Skeletal muscle tissue (tissue), 4 donors: Measurements from ENCODE around the gene DDX41. TPM values are rescaled to one million over a fixed set of nuclear protein-coding genes. Genes with fewer than 3 reads are reported as not detected.

Experiments
- H3K27ac ChIP-seq: one replicate; pipeline ENCODE4 v1.7.0; 2013; ENCODE audit warnings: mild to moderate bottlenecking, low read depth, low read length, inconsistent platforms
- H3K27me3 ChIP-seq, 3 donors: one replicate each; pipeline ENCODE4 v1.7.0; 2013; ENCODE audit warnings: low read length in 3 of 3; ENCODE audit not compliant: control insufficient read depth in 3 of 3, insufficient read depth in 3 of 3
- H3K36me3 ChIP-seq, 3 donors: one replicate each; pipeline ENCODE4 v1.7.0; 2013; ENCODE audit warnings: low read length in 3 of 3; ENCODE audit not compliant: control insufficient read depth in 3 of 3, insufficient read depth in 3 of 3
- H3K4me1 ChIP-seq, 3 donors: one replicate each; pipeline ENCODE4 v1.7.0; 2013; ENCODE audit warnings: low read length in 3 of 3, mild to moderate bottlenecking in 3 of 3; ENCODE audit not compliant: control insufficient read depth in 3 of 3, insufficient read depth in 3 of 3
- H3K4me3 ChIP-seq, 3 donors: one replicate each; pipeline ENCODE4 v1.7.0; 2013; ENCODE audit warnings: low read length in 3 of 3
- H3K9ac ChIP-seq, 3 donors: one replicate each; pipeline ENCODE4 v1.7.0; 2013; ENCODE audit warnings: low read length in 3 of 3, mild to moderate bottlenecking in 3 of 3, moderate library complexity in 2 of 3, low read depth in 1 of 3
- H3K9me3 ChIP-seq, 3 donors: one replicate each; pipeline ENCODE4 v1.7.0; 2013; ENCODE audit warnings: low read length in 3 of 3; ENCODE audit not compliant: control insufficient read depth in 3 of 3
- total RNA-seq: library from RNA; depleted of rRNA; stranded (reverse); fragments of >200 nt; gene quantifications from one replicate; pipeline ENCODE4 v1.2.3, GENCODE V29; 2014
- donor health status: Osteomylitis.

Gene DDX41
- total RNA-seq, 1 donor from 2014 or later = 33.9 TPM

GRCh38 chr5:177515580-177515979, 1.2 kb downstream of the DDX41 start:
- Histone ChIP-seq H3K4me3 (peak overlapping the region; percentile 95 to 100 (median 99)), H3K36me3 (peaks cover 65 to 69% (median 68%) of the 10 kb centered on the region in 3 donors), H3K4me1 (peaks cover 11 to 47% (median 25%) of the 10 kb centered on the region in 3 donors), H3K9ac (peak overlapping the region in 2 of 3 donors; percentile 94 to 97), H3K27ac (no peak overlapping the region), H3K9me3 (no peaks in the 10 kb centered on the region), H3K27me3 (no peaks in the 10 kb centered on the region)

GRCh38 chr5:177514541-177514940, 2.2 kb downstream of the DDX41 start:
- Histone ChIP-seq H3K9me3 (no peaks in the 10 kb centered on the region), H3K4me1 (peaks cover 16 to 52% (median 27%) of the 10 kb centered on the region in 3 donors), H3K9ac (no peak overlapping the region), H3K27ac (no peak overlapping the region), H3K27me3 (no peaks in the 10 kb centered on the region), H3K4me3 (no peak overlapping the region), H3K36me3 (peaks cover 57 to 63% (median 62%) of the 10 kb centered on the region in 3 donors)

- Histone ChIP-seq H3K27ac (no peak overlapping the region), H3K36me3 (peaks cover 53 to 58% (median 55%) of the 10 kb centered on the region in 3 donors), H3K4me1 (peaks cover 21 to 53% (median 29%) of the 10 kb centered on the region in 3 donors), H3K9ac (no peak overlapping the region), H3K9me3 (no peaks in the 10 kb centered on the region), H3K4me3 (no peak overlapping the region), H3K27me3 (no peaks in the 10 kb centered on the region)
Measured at GRCh38 chr5:177513500-177513899, 3.3 kb downstream of the DDX41 start.

- Histone ChIP-seq H3K4me1 (peaks cover 21 to 53% (median 29%) of the 10 kb centered on the region in 3 donors), H3K27ac (no peak overlapping the region), H3K9ac (no peak overlapping the region), H3K9me3 (no peaks in the 10 kb centered on the region), H3K4me3 (no peak overlapping the region), H3K27me3 (no peaks in the 10 kb centered on the region), H3K36me3 (peaks cover 53 to 58% (median 55%) of the 10 kb centered on the region in 3 donors)
Measured at GRCh38 chr5:177512736-177513380, 3.9 kb downstream of the DDX41 start.

- Histone ChIP-seq H3K27ac (no peak overlapping the region), H3K4me1 (peaks cover 21 to 46% (median 29%) of the 10 kb centered on the region in 3 donors), H3K9ac (no peak overlapping the region), H3K36me3 (peaks cover 53 to 58% (median 55%) of the 10 kb centered on the region in 3 donors), H3K9me3 (no peaks in the 10 kb centered on the region), H3K4me3 (no peak overlapping the region), H3K27me3 (no peaks in the 10 kb centered on the region)
Measured at GRCh38 chr5:177511796-177512675, 4.7 kb downstream of the DDX41 start.

GRCh38 chr5:177511181-177511580, 5.6 kb downstream of the DDX41 start:
- H3K36me3 ChIP-seq = peaks cover 53 to 58% (median 55%) of the 10 kb centered on the region in 3 donors
- H3K27ac ChIP-seq = no peak overlapping the region

GRCh38 chr5:177510567-177511053, 6.2 kb downstream of the DDX41 start:
- no peaks in the 10 kb centered on the region for H3K9me3 ChIP-seq
- peak overlapping the region in 1 of 3 donors; percentile 14 for H3K9ac ChIP-seq
- H3K27me3 ChIP-seq = no peaks in the 10 kb centered on the region
- H3K4me3 ChIP-seq = no peak overlapping the region
- peaks cover 14 to 38% (median 21%) of the 10 kb centered on the region in 3 donors for H3K4me1 ChIP-seq
- H3K36me3 ChIP-seq = peaks cover 51 to 54% (median 52%) of the 10 kb centered on the region in 3 donors
- no peak overlapping the region for H3K27ac ChIP-seq

More at GRCh38 chr5:177511181-177511580, 5.6 kb downstream of the DDX41 start:
- Histone ChIP-seq H3K9me3 (no peaks in the 10 kb centered on the region), H3K4me3 (no peak overlapping the region), H3K4me1 (peaks cover 20 to 44% (median 27%) of the 10 kb centered on the region in 3 donors), H3K9ac (peak overlapping the region in 1 of 3 donors; percentile 14), H3K27me3 (no peaks in the 10 kb centered on the region)

GRCh38 chr5:177509991-177510566, 6.7 kb downstream of the DDX41 start:
- Histone ChIP-seq H3K9me3 (no peaks in the 10 kb centered on the region), H3K27ac (no peak overlapping the region), H3K4me1 (peaks cover 10 to 33% (median 16%) of the 10 kb centered on the region in 3 donors), H3K9ac (peak overlapping the region in 1 of 3 donors; percentile 64), H3K4me3 (peak overlapping the region in 1 of 3 donors; percentile 51), H3K36me3 (peaks cover 45 to 49% (median 47%) of the 10 kb centered on the region in 3 donors), H3K27me3 (no peaks in the 10 kb centered on the region)

- no peaks in the 10 kb centered on the region for H3K27me3 ChIP-seq
- no peaks in the 10 kb centered on the region for H3K9me3 ChIP-seq
- H3K4me3 ChIP-seq = peak within 1 kb of the TSS; percentile 51 to 58 (median 52)
- peaks cover 10 to 27% (median 10%) of the 10 kb centered on the region in 3 donors for H3K4me1 ChIP-seq
- H3K27ac ChIP-seq = peak within 1 kb of the TSS; percentile 51
- peaks cover 39 to 42% (median 40%) of the 10 kb centered on the region in 3 donors for H3K36me3 ChIP-seq
- peak within 1 kb of the TSS in 2 of 3 donors; percentile 64 to 67 for H3K9ac ChIP-seq
Measured at GRCh38 chr5:177509381-177509951, 7.3 kb downstream of the DDX41 start, which contains the start of gene DOK3. TSS of gene DOK3 (minus strand) at chr5:177509826. CDS start at chr5:177509540, 286 bp downstream.
